ENCODE data around the gene TRIM66. TPM values are rescaled to one million over a fixed set of nuclear protein-coding genes. Genes with fewer than 3 reads are reported as not detected.

The TRIM66 gene
- total and polyA plus RNA-seq, 4 donors, result 3.4 to 18.7 (median 8.9) TPM

DNA sequence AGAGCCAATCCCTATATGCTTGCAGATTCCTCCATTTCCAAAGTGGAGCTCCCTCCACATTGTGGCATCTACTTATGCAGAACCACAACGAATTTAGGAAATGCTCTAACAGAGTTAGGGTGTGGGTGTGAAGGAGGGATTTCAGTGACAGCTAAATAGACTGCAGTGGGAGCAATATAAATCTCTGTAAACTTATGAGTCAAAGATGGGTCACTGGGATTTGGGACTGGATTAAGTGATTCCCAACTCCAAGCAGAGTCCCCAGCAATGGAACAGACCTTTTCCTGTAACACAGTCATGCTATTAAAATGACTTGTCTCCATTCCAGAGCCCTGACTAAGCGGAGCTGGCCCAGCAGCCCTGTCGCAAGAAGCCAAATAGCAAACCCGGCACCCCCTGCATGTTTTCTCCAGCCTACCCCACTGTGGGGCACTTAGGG, 36.8 kb upstream of the TRIM66 start:
- intact Hi-C loops (cut with DNase I), result loop anchor here in 1 of 2 donors (5.0 kb wide), 1 partner anchor 48 kb away; no protein-coding TSS in a partner anchor
- no peaks in the 10 kb centered on the region for H3K36me3 ChIP-seq (ENCODE audit: control insufficient read depth in 1 of 2, insufficient read depth in 2 of 2, low read length in 1 of 2)
- H3K27ac ChIP-seq (ENCODE audit: low read depth in 1 of 2, low read length in 2 of 2), result peak overlapping the region; percentile 85 to 100
- DNase-seq (peak; percentile 81 to 85), ATAC-seq (ENCODE audit: low FRiP score) (peak; percentile 84)
- peaks cover 8 to 10% of the 10 kb centered on the region in 2 donors for H3K4me1 ChIP-seq (ENCODE audit: control insufficient read depth in 1 of 2, insufficient read depth in 2 of 2, low read length in 2 of 2)
- H3K27me3 ChIP-seq (ENCODE audit: control insufficient read depth in 1 of 2, insufficient read depth in 2 of 2, low read length in 1 of 2), result no peaks in the 10 kb centered on the region
- WGBS, 2 donors, result 6 to 7% methylated on average over 4 of the region's 4 CpGs
- no peaks in the 10 kb centered on the region for H3K9me3 ChIP-seq (ENCODE audit: control insufficient read depth, low read length)
- H3K4me3 ChIP-seq (ENCODE audit: low read length in 2 of 2), result no peak overlapping the region

DNA sequence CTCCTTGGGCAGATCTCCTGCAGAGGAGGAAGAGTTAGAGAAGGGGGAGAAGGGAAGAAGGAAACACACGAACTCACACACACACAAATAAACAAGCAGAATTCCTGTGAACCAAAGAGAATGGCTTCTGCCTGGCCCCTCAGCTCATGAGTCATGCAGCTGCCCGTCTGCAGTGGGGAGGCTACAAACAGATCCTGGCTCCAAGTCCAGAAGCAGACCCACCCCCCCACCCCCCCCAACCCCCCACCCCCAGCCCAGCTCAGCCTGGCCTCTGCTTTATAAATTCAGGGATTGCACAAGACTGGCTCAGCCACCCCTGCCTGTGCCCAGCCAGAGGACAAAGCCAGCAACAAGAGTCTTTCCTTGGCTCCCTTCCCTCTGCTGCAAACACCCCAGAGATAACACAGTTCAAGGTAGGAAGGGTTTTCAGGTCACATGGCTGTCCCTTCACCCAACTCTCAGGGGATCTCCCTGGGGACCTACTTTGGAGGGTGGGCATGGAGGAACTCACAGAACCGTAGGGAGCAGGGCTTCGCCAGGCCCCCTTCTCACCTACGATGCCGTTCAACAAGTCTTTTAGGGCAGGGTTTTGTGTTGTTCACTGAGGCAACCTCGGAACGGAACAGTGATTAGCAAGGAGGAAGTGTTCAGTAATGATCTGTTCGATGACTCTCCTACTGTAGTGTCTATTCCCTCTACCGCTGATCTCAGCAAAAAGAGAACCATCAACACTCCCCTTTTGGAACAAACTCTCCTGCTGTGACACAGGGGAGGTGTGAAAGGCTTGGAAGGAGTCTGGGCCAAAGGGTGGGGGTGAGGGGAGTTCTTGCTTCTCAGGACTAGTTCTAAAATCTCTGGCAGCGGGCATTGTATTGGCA, 35.6 kb upstream of the TRIM66 start:
- ATAC-seq (ENCODE audit: low FRiP score), result peak; percentile 66

GRCh38 chr11:8717544-8717875, 35.0 kb upstream of the TRIM66 start:
- intact Hi-C loops (cut with DNase I), result loop anchor here in 1 of 2 donors (5.0 kb wide), 1 partner anchor 50 kb away; no protein-coding TSS in a partner anchor
- ATAC-seq (ENCODE audit: low FRiP score) (no peak), DNase-seq (no peak)
- peak overlapping the region; percentile 86 to 91 for H3K27ac ChIP-seq (ENCODE audit: low read depth in 1 of 2, low read length in 2 of 2)
- H3K9me3 ChIP-seq (ENCODE audit: control insufficient read depth, low read length), result no peaks in the 10 kb centered on the region
- no peaks in the 10 kb centered on the region for H3K36me3 ChIP-seq (ENCODE audit: control insufficient read depth in 1 of 2, insufficient read depth in 2 of 2, low read length in 1 of 2)
- WGBS, 2 donors, result 39 to 43% methylated on average over 9 of the region's 9 CpGs
- H3K4me3 ChIP-seq (ENCODE audit: low read length in 2 of 2), result no peak overlapping the region
- no peaks in the 10 kb centered on the region for H3K27me3 ChIP-seq (ENCODE audit: control insufficient read depth in 1 of 2, insufficient read depth in 2 of 2, low read length in 1 of 2)
- peaks cover 8 to 10% of the 10 kb centered on the region in 2 donors for H3K4me1 ChIP-seq (ENCODE audit: control insufficient read depth in 1 of 2, insufficient read depth in 2 of 2, low read length in 2 of 2)

More for the DNA sequence above, 35.6 kb upstream of the TRIM66 start:
- H3K9me3 ChIP-seq (ENCODE audit: control insufficient read depth, low read length), result no peaks in the 10 kb centered on the region
- no peaks in the 10 kb centered on the region for H3K36me3 ChIP-seq (ENCODE audit: control insufficient read depth in 1 of 2, insufficient read depth in 2 of 2, low read length in 1 of 2)
- intact Hi-C loops (cut with DNase I), result loop anchor here in 1 of 2 donors (5.0 kb wide), 1 partner anchor 49 kb away; no protein-coding TSS in a partner anchor
- WGBS, 2 donors, result 2 to 6% methylated on average over 11 of the region's 11 CpGs
- peak overlapping the region; percentile 91 to 100 for H3K27ac ChIP-seq (ENCODE audit: low read depth in 1 of 2, low read length in 2 of 2)
- H3K27me3 ChIP-seq (ENCODE audit: control insufficient read depth in 1 of 2, insufficient read depth in 2 of 2, low read length in 1 of 2), result no peaks in the 10 kb centered on the region
- DNase-seq, result peak in 1 of 2 donors; percentile 77
- peaks cover 8 to 10% of the 10 kb centered on the region in 2 donors for H3K4me1 ChIP-seq (ENCODE audit: control insufficient read depth in 1 of 2, insufficient read depth in 2 of 2, low read length in 2 of 2)
- no peak overlapping the region for H3K4me3 ChIP-seq (ENCODE audit: low read length in 2 of 2)

- DNase-seq, result no peak
- intact Hi-C loops (cut with DNase I), result loop anchor here in 1 of 2 donors (5.0 kb wide), 1 partner anchor 52 kb away; no protein-coding TSS in a partner anchor
- no peaks in the 10 kb centered on the region for H3K36me3 ChIP-seq (ENCODE audit: control insufficient read depth in 1 of 2, insufficient read depth in 2 of 2, low read length in 1 of 2)
- 85 to 86% methylated on average over 15 of the region's 15 CpGs for WGBS, 2 donors
- no peaks in the 10 kb centered on the region for H3K9me3 ChIP-seq (ENCODE audit: control insufficient read depth, low read length)
- ATAC-seq (ENCODE audit: low FRiP score), result no peak
- H3K4me3 ChIP-seq (ENCODE audit: low read length in 2 of 2), result no peak overlapping the region
- peaks cover 8% of the 10 kb centered on the region in 2 donors for H3K4me1 ChIP-seq (ENCODE audit: control insufficient read depth in 1 of 2, insufficient read depth in 2 of 2, low read length in 2 of 2)
- no peak overlapping the region for H3K27ac ChIP-seq (ENCODE audit: low read depth in 1 of 2, low read length in 2 of 2)
- no peaks in the 10 kb centered on the region for H3K27me3 ChIP-seq (ENCODE audit: control insufficient read depth in 1 of 2, insufficient read depth in 2 of 2, low read length in 1 of 2)
Observed at GRCh38 chr11:8715501-8715900, 33.0 kb upstream of the TRIM66 start.

- intact Hi-C loops (cut with DNase I), result loop anchor here in 1 of 2 donors (5.0 kb wide), 1 partner anchor 53 kb away; no protein-coding TSS in a partner anchor
- Histone ChIP-seq H3K36me3 (ENCODE audit: control insufficient read depth in 1 of 2, insufficient read depth in 2 of 2, low read length in 1 of 2) (no peaks in the 10 kb centered on the region), H3K27me3 (ENCODE audit: control insufficient read depth in 1 of 2, insufficient read depth in 2 of 2, low read length in 1 of 2) (no peaks in the 10 kb centered on the region), H3K4me3 (ENCODE audit: low read length in 2 of 2) (no peak overlapping the region), H3K27ac (ENCODE audit: low read depth in 1 of 2, low read length in 2 of 2) (no peak overlapping the region), H3K9me3 (ENCODE audit: control insufficient read depth, low read length) (no peaks in the 10 kb centered on the region), H3K4me1 (ENCODE audit: control insufficient read depth in 1 of 2, insufficient read depth in 2 of 2, low read length in 2 of 2) (peaks cover 8% of the 10 kb centered on the region in 2 donors)
- WGBS, 2 donors, result 49 to 55% methylated on average over 4 of the region's 4 CpGs
- DNase-seq (no peak), ATAC-seq (ENCODE audit: low FRiP score) (no peak)
Observed at GRCh38 chr11:8714622-8715225, 32.3 kb upstream of the TRIM66 start.

GRCh38 chr11:8713760-8714454, 31.4 kb upstream of the TRIM66 start:
- ATAC-seq (ENCODE audit: low FRiP score) (no peak), DNase-seq (no peak)
- Histone ChIP-seq H3K27ac (ENCODE audit: low read depth in 1 of 2, low read length in 2 of 2) (no peak overlapping the region), H3K36me3 (ENCODE audit: control insufficient read depth in 1 of 2, insufficient read depth in 2 of 2, low read length in 1 of 2) (no peaks in the 10 kb centered on the region), H3K9me3 (ENCODE audit: control insufficient read depth, low read length) (no peaks in the 10 kb centered on the region), H3K4me1 (ENCODE audit: control insufficient read depth in 1 of 2, insufficient read depth in 2 of 2, low read length in 2 of 2) (peaks cover 5 to 8% of the 10 kb centered on the region in 2 donors), H3K4me3 (ENCODE audit: low read length in 2 of 2) (no peak overlapping the region), H3K27me3 (ENCODE audit: control insufficient read depth in 1 of 2, insufficient read depth in 2 of 2, low read length in 1 of 2) (no peaks in the 10 kb centered on the region)
- WGBS, 2 donors, result 95 to 98% methylated on average over 8 of the region's 8 CpGs
- intact Hi-C loops (cut with DNase I), result no loop called here

- Histone ChIP-seq H3K27me3 (ENCODE audit: control insufficient read depth in 1 of 2, insufficient read depth in 2 of 2, low read length in 1 of 2) (no peaks in the 10 kb centered on the region), H3K27ac (ENCODE audit: low read depth in 1 of 2, low read length in 2 of 2) (no peak overlapping the region), H3K4me3 (ENCODE audit: low read length in 2 of 2) (no peak overlapping the region), H3K36me3 (ENCODE audit: control insufficient read depth in 1 of 2, insufficient read depth in 2 of 2, low read length in 1 of 2) (no peaks in the 10 kb centered on the region), H3K4me1 (ENCODE audit: control insufficient read depth in 1 of 2, insufficient read depth in 2 of 2, low read length in 2 of 2) (peaks cover 2 to 7% of the 10 kb centered on the region in 2 donors), H3K9me3 (ENCODE audit: control insufficient read depth, low read length) (no peaks in the 10 kb centered on the region)
- ATAC-seq (ENCODE audit: low FRiP score) (no peak), DNase-seq (no peak)
- WGBS, 2 donors, result 96 to 97% methylated on average over 12 of the region's 12 CpGs
- intact Hi-C loops (cut with DNase I), result no loop called here
Observed at GRCh38 chr11:8712506-8712905, 30.0 kb upstream of the TRIM66 start.

- ATAC-seq (ENCODE audit: low FRiP score) (no peak), DNase-seq (no peak)
- H3K9me3 ChIP-seq (ENCODE audit: control insufficient read depth, low read length), result no peaks in the 10 kb centered on the region
- peaks cover under 1 to 1% of the 10 kb centered on the region in 2 donors for H3K4me1 ChIP-seq (ENCODE audit: control insufficient read depth in 1 of 2, insufficient read depth in 2 of 2, low read length in 2 of 2)
- H3K36me3 ChIP-seq (ENCODE audit: control insufficient read depth in 1 of 2, insufficient read depth in 2 of 2, low read length in 1 of 2), result no peaks in the 10 kb centered on the region
- no peak overlapping the region for H3K27ac ChIP-seq (ENCODE audit: low read depth in 1 of 2, low read length in 2 of 2)
- WGBS, 2 donors, result 81 to 82% methylated on average over 5 of the region's 5 CpGs
- intact Hi-C loops (cut with DNase I), result no loop called here
- H3K27me3 ChIP-seq (ENCODE audit: control insufficient read depth in 1 of 2, insufficient read depth in 2 of 2, low read length in 1 of 2), result no peaks in the 10 kb centered on the region
- H3K4me3 ChIP-seq (ENCODE audit: low read length in 2 of 2), result no peak overlapping the region
Observed at GRCh38 chr11:8711895-8712442, 29.5 kb upstream of the TRIM66 start.
